ENCODE measurements around the gene BRINP2. TPM values are rescaled to one million over a fixed set of nuclear protein-coding genes. Genes with fewer than 3 reads are reported as not detected.

The BRINP2 gene
- total and polyA plus RNA-seq, 2 of the 4 experiments (the other 2 are of a cell fraction): not detected

DNA sequence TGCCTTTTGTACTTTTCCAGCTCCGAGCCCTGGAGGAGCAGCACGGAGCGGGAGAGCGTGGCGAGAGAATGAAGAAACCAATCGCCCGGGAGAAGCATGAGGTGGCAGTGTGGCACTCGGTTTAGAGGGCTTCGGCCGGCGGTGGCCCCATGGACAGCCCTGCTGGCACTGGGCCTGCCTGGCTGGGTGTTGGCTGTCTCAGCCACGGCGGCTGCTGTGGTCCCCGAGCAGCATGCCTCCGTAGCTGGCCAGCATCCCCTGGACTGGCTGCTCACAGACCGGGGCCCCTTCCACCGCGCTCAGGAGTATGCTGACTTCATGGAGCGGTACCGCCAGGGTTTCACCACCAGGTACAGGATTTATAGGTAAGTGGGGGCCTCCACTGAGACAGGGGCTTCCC lies 59.0 kb downstream of the BRINP2 start:
- no peak overlapping the region for H2BK120ac ChIP-seq (ENCODE audit: low read depth, low read length)
- no peak overlapping the region for H4K8ac ChIP-seq (ENCODE audit: low read depth in 2 of 2, low read length in 2 of 2)
- H3K18ac ChIP-seq (ENCODE audit: low read depth, low read length): no peak overlapping the region
- no peaks in the 10 kb centered on the region for H3K36me3 ChIP-seq (ENCODE audit: control insufficient read depth, insufficient read depth, low read length)
- intact Hi-C loops (cut with micrococcal nuclease) (no loop called here), dilution Hi-C loops (cut with HindIII; ENCODE audit: low sequenced_read_pairs, unreplicated experiment) (no loop called here), in situ Hi-C loops (cut with MboI; ENCODE audit: low sequenced_read_pairs) (no loop called here)
- H3K4me2 ChIP-seq (ENCODE audit: low read depth, low read length): no peak overlapping the region
- no peak overlapping the region for H2BK15ac ChIP-seq (ENCODE audit: low read depth, low read length)
- no peak overlapping the region for H2BK5ac ChIP-seq (ENCODE audit: low read depth, low read length, poor library complexity, severe bottlenecking)
- H3K14ac ChIP-seq (replicated peaks; ENCODE audit: low read depth, low read length): no peak overlapping the region
- H3K9me1 ChIP-seq (ENCODE audit: insufficient read depth, low read length): 0 out of 2 replicates have a peak, but pooled peaks cover 3% of the 10 kb centered on the region
- no peak overlapping the region for H2AK5ac ChIP-seq (ENCODE audit: low read depth, low read length)
- TF ChIP-seq MAZ (IDR thresholded peaks at IDR 0.05; ENCODE audit: borderline replicate concordance, low read depth, low read length) (no peak), RFX5 (IDR thresholded peaks at IDR 0.05; ENCODE audit: low read depth, low read length) (no peak), RCOR1 (IDR thresholded peaks at IDR 0.05; ENCODE audit: insufficient replicate concordance, low read length) (no peak), MXI1 (IDR thresholded peaks at IDR 0.05; ENCODE audit: borderline replicate concordance, low read depth, low read length) (no peak), CTCF (conservative IDR thresholded peaks at IDR 0.05; ENCODE audit: low read depth, low read length) (no peak), SMC3 (IDR thresholded peaks at IDR 0.05; ENCODE audit: low read depth, low read length) (no peak), MAFK (IDR thresholded peaks at IDR 0.05; ENCODE audit: low read depth, low read length) (no peak), CHD1 (IDR thresholded peaks at IDR 0.05; ENCODE audit: low read depth, low read length) (no peak)
- no peaks in the 10 kb centered on the region for H3K9me3 ChIP-seq (ENCODE audit: control insufficient read depth, insufficient read depth, low read length)
- no peak overlapping the region for H3K4me3 ChIP-seq (ENCODE audit: insufficient read depth, low read depth, low read length)
- H2AFZ ChIP-seq (replicated peaks; ENCODE audit: low read length, poor library complexity): no peak overlapping the region
- no peak overlapping the region for H4K5ac ChIP-seq (ENCODE audit: low read depth, low read length)
- no TSS peak for BruUV-seq (replicated peaks)
- no peak overlapping the region for H2AK9ac ChIP-seq (replicated peaks; ENCODE audit: low read depth, low read length, poor library complexity)
- POLR2A ChIA-PET (ENCODE audit: unreplicated experiment): no interaction called here
- H3K4ac ChIP-seq (ENCODE audit: low read depth, low read length): no peak overlapping the region
- no peaks in the 10 kb centered on the region for H3K4me1 ChIP-seq (ENCODE audit: control insufficient read depth, insufficient read depth, low read length)
- no peak overlapping the region for H3K56ac ChIP-seq (ENCODE audit: extremely low read depth, insufficient read depth, low read length)
- H4K91ac ChIP-seq (ENCODE audit: insufficient read depth, low read depth, low read length): no peak overlapping the region
- CTCF ChIA-PET: no interaction called here
- H3K79me1 ChIP-seq (ENCODE audit: low read depth in 1 of 2, low read length in 2 of 2): no peaks in the 10 kb centered on the region
- H4K20me1 ChIP-seq (ENCODE audit: insufficient read depth, low read length): no peaks in the 10 kb centered on the region
- no peak overlapping the region for H3K9ac ChIP-seq (ENCODE audit: low read depth, low read length)
- H3K27me3 ChIP-seq (ENCODE audit: control insufficient read depth, insufficient read depth, low read length): peaks cover 4% of the 10 kb centered on the region; the same call in 1 of the 2 replicates
- no peak for DNase-seq
- no peak overlapping the region for H3K27ac ChIP-seq (ENCODE audit: insufficient read depth, low read length)
- ATAC-seq (ENCODE audit: low read depth): no peak
- H3K23ac ChIP-seq (ENCODE audit: low read depth, low read length): no peak overlapping the region
- H2BK20ac ChIP-seq (ENCODE audit: low read depth, low read length): no peak overlapping the region
- WGBS, 2 experiments (ENCODE audit: extremely low coverage in 2 of 2, insufficient read length in 1 of 2): 97% methylated on average over 6 of the region's 20 CpGs; no CpG with 5 or more reads in 1 of the 2 experiments

Measured in IMR-90 (cell line).